WTC11 (cell line): ENCODE results near the gene EFCC1.

Experiments
- CBFB ChIP-seq: sonication (generic); formaldehyde crosslinking; IDR thresholded peaks from 2 replicates; pipeline ENCODE4 v1.8.1; 2022; ENCODE audit warnings: mild to moderate bottlenecking, low read depth, missing genetic modification reagents
- CTCF ChIP-seq: fragments of 200-600 bp; IDR thresholded peaks from 2 replicates; pipeline ENCODE4 v1.8.0; 2022; ENCODE audit warnings: antibody characterized with exemption
- FOXP4 ChIP-seq: sonication (generic); formaldehyde crosslinking; IDR thresholded peaks from 2 replicates; pipeline ENCODE4 v1.8.0; 2022; ENCODE audit warnings: mild to moderate bottlenecking, missing genetic modification reagents
- IRF2 ChIP-seq: sonication (generic); formaldehyde crosslinking; IDR thresholded peaks from 2 replicates; pipeline ENCODE4 v1.8.0; 2022; ENCODE audit warnings: low read depth, missing genetic modification reagents, borderline replicate concordance
- ZNF121 ChIP-seq: sonication (generic); formaldehyde crosslinking; IDR thresholded peaks from 2 replicates; pipeline ENCODE4 v1.8.0; 2023; ENCODE audit warnings: missing genetic modification reagents
- ZNF416 ChIP-seq: fragments of 250-450 bp; sonication (Bioruptor Pico); IDR thresholded peaks from 2 replicates; pipeline ENCODE4 v1.9.0; 2021; ENCODE audit warnings: mild to moderate bottlenecking, inconsistent platforms
- TF ChIP-seq, protein P1 (sequence below): sonication (generic); formaldehyde crosslinking; IDR thresholded peaks from 2 replicates; pipeline ENCODE4 v1.8.0; 2022; ENCODE audit warnings: missing genetic modification reagents
- TF ChIP-seq, protein P2 (sequence below): sonication (generic); formaldehyde crosslinking; IDR thresholded peaks from 2 replicates; pipeline ENCODE4 v1.8.1; 2022; ENCODE audit warnings: low read depth, mild to moderate bottlenecking, moderate library complexity, missing genetic modification reagents, borderline replicate concordance

DNA sequence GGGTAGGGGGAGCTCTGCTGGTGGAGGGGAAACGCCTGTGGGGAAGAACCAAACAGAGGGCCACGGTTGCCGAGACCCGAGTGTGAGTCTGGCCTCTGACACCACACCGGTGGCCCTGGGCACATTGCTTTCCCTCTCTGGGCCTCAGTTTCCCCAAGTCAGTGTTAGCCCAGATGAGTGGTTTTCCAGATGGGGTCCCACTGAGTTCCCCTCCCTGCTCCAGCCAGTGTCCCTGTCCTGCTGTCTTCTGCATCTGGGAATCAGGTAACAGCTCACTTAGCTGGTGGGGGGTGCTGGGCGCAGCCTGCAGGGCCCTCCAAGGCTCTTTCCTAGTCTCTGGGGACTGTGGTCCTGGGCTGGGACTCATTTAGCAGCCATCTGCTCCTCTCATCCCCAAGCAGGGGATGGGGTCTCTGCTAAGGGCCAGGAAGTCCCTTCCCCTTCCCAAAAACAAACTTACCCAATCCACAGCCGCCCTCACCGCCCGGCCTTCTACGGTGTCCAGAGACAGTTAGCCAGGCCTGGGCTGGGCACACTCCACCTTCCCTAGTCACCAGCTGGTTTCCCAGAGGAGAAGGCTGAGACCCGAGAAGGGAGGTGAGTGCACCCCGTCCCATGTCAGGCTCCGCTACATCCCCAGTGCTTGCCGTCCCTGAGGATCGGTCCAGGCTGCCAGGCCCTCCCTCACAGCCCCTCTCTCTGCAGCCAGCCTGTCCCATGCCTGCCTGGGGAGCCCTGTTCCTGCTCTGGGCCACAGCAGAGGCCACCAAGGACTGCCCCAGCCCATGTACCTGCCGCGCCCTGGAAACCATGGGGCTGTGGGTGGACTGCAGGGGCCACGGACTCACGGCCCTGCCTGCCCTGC is 60.2 kb downstream of the EFCC1 start:
- no peak for TF ChIP-seq FOXP4 (CRISPR knock-in tag)
- TF ChIP-seq CTCF: no peak
- no peak for TF ChIP-seq IRF2 (CRISPR knock-in tag)
- no peak for TF ChIP-seq ZNF416 (CRISPR knock-in tag)
- no peak for TF ChIP-seq CBFB (CRISPR knock-in tag)
- TF ChIP-seq, protein P1, sequence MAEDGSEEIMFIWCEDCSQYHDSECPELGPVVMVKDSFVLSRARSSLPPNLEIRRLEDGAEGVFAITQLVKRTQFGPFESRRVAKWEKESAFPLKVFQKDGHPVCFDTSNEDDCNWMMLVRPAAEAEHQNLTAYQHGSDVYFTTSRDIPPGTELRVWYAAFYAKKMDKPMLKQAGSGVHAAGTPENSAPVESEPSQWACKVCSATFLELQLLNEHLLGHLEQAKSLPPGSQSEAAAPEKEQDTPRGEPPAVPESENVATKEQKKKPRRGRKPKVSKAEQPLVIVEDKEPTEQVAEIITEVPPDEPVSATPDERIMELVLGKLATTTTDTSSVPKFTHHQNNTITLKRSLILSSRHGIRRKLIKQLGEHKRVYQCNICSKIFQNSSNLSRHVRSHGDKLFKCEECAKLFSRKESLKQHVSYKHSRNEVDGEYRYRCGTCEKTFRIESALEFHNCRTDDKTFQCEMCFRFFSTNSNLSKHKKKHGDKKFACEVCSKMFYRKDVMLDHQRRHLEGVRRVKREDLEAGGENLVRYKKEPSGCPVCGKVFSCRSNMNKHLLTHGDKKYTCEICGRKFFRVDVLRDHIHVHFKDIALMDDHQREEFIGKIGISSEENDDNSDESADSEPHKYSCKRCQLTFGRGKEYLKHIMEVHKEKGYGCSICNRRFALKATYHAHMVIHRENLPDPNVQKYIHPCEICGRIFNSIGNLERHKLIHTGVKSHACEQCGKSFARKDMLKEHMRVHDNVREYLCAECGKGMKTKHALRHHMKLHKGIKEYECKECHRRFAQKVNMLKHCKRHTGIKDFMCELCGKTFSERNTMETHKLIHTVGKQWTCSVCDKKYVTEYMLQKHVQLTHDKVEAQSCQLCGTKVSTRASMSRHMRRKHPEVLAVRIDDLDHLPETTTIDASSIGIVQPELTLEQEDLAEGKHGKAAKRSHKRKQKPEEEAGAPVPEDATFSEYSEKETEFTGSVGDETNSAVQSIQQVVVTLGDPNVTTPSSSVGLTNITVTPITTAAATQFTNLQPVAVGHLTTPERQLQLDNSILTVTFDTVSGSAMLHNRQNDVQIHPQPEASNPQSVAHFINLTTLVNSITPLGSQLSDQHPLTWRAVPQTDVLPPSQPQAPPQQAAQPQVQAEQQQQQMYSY: no peak
- no peak for TF ChIP-seq ZNF121 (CRISPR knock-in tag)
- TF ChIP-seq, protein P2, sequence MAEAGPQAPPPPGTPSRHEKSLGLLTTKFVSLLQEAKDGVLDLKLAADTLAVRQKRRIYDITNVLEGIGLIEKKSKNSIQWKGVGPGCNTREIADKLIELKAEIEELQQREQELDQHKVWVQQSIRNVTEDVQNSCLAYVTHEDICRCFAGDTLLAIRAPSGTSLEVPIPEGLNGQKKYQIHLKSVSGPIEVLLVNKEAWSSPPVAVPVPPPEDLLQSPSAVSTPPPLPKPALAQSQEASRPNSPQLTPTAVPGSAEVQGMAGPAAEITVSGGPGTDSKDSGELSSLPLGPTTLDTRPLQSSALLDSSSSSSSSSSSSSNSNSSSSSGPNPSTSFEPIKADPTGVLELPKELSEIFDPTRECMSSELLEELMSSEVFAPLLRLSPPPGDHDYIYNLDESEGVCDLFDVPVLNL (CRISPR knock-in tag): no peak
